Measurements from ENCODE around the gene PROC. TPM values are rescaled to one million over a fixed set of nuclear protein-coding genes. Genes with fewer than 3 reads are reported as not detected.

Gene PROC
- total and polyA plus RNA-seq, 9 of the 15 experiments (the other 6 are each of a cell fraction or from before 2014, with no cell fraction given), result not detected

DNA sequence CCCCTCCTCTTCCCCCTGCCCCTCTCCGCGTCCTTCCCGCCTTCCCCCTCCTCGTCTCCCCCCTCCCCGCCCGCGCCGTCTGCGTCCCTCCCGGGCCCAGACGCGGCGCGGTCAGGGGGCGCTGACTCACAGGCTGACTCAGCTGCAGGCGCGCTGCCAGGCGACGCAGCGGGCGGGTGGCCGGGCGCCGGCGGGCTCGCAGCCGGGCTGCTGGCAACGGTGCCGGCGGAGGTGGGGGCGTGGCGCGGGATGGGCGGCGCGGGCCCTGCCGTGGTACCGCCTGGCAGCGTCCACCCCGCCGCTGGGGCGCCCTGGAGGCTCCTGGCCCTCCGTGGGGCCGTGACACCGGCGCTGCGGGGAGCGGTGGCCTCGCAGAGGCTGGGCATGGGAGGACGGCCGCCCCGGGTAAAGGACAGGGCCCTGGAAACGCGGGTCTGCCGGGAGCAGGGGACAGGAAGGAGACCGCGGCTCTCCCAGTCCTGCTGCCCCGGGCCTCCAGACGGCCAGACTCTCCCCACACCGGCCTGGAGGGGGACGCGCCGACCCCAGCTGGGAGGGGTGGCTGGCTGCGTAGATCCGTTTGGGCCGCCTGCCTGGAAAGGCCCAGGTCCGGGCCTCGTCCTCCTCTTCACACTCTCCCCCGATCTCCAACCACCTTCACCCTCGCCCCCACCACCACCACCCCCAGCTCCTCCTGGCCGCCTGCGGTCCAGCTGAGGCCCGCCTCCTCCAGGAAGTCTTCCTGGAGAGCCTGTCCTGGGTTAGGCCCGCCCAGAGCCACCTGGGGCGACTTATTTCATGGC is 10.0 kb upstream of the PROC start (continued):
- TF ChIP-seq ZNF165 (CRISPR knock-in tag; IDR thresholded peaks at IDR 0.05; ENCODE audit: borderline replicate concordance) (no peak), RUNX1 (IDR thresholded peaks at IDR 0.05; ENCODE audit: low read depth) (no peak), ZNF830 (CRISPR knock-in tag; IDR thresholded peaks at IDR 0.05) (no peak), KLF13 (tag; IDR thresholded peaks at IDR 0.05; ENCODE audit: borderline replicate concordance, low read depth) (0 out of 2 replicates have a peak, but pooled peaks have one; percentile 46), ZNF507 (tag; conservative IDR thresholded peaks at IDR 0.05) (no peak), ZNF282 (CRISPR knock-in tag; IDR thresholded peaks at IDR 0.05) (no peak), SRSF9 (IDR thresholded peaks at IDR 0.05; ENCODE audit: borderline replicate concordance, low read depth, low read length) (no peak), XRCC5 (IDR thresholded peaks at IDR 0.05; ENCODE audit: low read depth, low read length) (0 out of 2 replicates have a peak, but pooled peaks have one; percentile 49), NONO (IDR thresholded peaks at IDR 0.05; ENCODE audit: low read depth in 2 of 2, low read length in 1 of 2) (peak; percentile 17 to 93; a peak in 3 of 4 replicates), ZNF121 (CRISPR knock-in tag; conservative IDR thresholded peaks at IDR 0.05) (no peak), DIDO1 (tag; IDR thresholded peaks at IDR 0.05; ENCODE audit: low read depth) (no peak), FOS (IDR thresholded peaks at IDR 0.05; ENCODE audit: extremely low read depth, insufficient read length) (peak; percentile 65), HNRNPLL (IDR thresholded peaks at IDR 0.05; ENCODE audit: low read depth, low read length, poor library complexity, severe bottlenecking) (no peak), SOX6 (IDR thresholded peaks at IDR 0.05) (peak; percentile 26; the same call in 1 of the 2 replicates), CC2D1A (IDR thresholded peaks at IDR 0.05) (0 out of 2 replicates have a peak, but pooled peaks have one; percentile 33), HOXB6 (CRISPR knock-in tag; IDR thresholded peaks at IDR 0.05; ENCODE audit: borderline replicate concordance) (no peak), MYC (IDR thresholded peaks at IDR 0.05; ENCODE audit: low read depth, low read length) (peak; percentile 45), MYC (CRISPR knock-in tag; IDR thresholded peaks at IDR 0.05; ENCODE audit: borderline replicate concordance, low read depth) (no peak), ARNT (IDR thresholded peaks at IDR 0.05) (0 out of 4 replicates have a peak, but pooled peaks of 1 of the 2 experiments have one; percentile 21)
- TF ChIP-seq, protein P1, sequence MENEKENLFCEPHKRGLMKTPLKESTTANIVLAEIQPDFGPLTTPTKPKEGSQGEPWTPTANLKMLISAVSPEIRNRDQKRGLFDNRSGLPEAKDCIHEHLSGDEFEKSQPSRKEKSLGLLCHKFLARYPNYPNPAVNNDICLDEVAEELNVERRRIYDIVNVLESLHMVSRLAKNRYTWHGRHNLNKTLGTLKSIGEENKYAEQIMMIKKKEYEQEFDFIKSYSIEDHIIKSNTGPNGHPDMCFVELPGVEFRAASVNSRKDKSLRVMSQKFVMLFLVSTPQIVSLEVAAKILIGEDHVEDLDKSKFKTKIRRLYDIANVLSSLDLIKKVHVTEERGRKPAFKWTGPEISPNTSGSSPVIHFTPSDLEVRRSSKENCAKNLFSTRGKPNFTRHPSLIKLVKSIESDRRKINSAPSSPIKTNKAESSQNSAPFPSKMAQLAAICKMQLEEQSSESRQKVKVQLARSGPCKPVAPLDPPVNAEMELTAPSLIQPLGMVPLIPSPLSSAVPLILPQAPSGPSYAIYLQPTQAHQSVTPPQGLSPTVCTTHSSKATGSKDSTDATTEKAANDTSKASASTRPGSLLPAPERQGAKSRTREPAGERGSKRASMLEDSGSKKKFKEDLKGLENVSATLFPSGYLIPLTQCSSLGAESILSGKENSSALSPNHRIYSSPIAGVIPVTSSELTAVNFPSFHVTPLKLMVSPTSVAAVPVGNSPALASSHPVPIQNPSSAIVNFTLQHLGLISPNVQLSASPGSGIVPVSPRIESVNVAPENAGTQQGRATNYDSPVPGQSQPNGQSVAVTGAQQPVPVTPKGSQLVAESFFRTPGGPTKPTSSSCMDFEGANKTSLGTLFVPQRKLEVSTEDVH (IDR thresholded peaks at IDR 0.05; ENCODE audit: low read depth, partially characterized antibody), result no peak
- TF ChIP-seq, protein P2, sequence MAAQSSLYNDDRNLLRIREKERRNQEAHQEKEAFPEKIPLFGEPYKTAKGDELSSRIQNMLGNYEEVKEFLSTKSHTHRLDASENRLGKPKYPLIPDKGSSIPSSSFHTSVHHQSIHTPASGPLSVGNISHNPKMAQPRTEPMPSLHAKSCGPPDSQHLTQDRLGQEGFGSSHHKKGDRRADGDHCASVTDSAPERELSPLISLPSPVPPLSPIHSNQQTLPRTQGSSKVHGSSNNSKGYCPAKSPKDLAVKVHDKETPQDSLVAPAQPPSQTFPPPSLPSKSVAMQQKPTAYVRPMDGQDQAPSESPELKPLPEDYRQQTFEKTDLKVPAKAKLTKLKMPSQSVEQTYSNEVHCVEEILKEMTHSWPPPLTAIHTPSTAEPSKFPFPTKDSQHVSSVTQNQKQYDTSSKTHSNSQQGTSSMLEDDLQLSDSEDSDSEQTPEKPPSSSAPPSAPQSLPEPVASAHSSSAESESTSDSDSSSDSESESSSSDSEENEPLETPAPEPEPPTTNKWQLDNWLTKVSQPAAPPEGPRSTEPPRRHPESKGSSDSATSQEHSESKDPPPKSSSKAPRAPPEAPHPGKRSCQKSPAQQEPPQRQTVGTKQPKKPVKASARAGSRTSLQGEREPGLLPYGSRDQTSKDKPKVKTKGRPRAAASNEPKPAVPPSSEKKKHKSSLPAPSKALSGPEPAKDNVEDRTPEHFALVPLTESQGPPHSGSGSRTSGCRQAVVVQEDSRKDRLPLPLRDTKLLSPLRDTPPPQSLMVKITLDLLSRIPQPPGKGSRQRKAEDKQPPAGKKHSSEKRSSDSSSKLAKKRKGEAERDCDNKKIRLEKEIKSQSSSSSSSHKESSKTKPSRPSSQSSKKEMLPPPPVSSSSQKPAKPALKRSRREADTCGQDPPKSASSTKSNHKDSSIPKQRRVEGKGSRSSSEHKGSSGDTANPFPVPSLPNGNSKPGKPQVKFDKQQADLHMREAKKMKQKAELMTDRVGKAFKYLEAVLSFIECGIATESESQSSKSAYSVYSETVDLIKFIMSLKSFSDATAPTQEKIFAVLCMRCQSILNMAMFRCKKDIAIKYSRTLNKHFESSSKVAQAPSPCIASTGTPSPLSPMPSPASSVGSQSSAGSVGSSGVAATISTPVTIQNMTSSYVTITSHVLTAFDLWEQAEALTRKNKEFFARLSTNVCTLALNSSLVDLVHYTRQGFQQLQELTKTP (IDR thresholded peaks at IDR 0.05; ENCODE audit: low read depth in 1 of 2, partially characterized antibody in 2 of 2), result no peak
